Gastrocnemius medialis (tissue), 4 donors: ENCODE measurements around the gene SLC19A2.

Experiments used
- POLR2A ChIP-seq, 2 donors: fragments of 450-650 bp; IDR thresholded peaks; one replicate each; pipeline ENCODE4 v1.6.1; 2017; ENCODE audit warnings: antibody characterized with exemption in 2 of 2, mild to moderate bottlenecking in 2 of 2, moderate library complexity in 2 of 2
- TF ChIP-seq, protein P1 (sequence below), 5 experiments: fragments of 450-650 bp in 3 of 5; fragments of 200-600 bp in 2 of 5; sonication (generic) in 2 of 5; IDR thresholded peaks in 4 of 5; conservative IDR thresholded peaks in 1 of 5; 1 replicate in 4 of 5; 2 replicates in 1 of 5; pipeline ENCODE4 v1.5.1; 2016 to 2019; ENCODE audit warnings: antibody characterized with exemption in 5 of 5, mild to moderate bottlenecking in 3 of 5, moderate library complexity in 3 of 5

DNA sequence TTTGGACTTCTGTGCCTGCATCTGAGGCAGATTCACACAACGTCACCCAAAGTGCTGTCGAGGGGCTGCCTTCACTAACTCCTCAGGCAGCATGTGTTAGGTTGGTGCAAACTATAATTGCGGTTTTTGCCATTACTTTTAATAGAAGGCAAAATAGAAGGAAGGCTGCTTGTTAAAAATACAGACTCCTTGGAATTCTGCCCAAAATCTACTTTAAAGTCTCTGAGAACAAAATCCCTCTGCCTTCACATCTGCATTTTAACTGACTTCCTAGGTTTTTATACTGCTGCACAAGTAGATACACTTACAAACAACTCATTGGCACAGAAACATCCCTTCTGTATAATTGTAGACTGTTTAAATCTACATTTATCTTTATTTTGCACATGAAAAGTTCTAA is 41.3 kb upstream of the SLC19A2 start:
- TF ChIP-seq, protein P1, sequence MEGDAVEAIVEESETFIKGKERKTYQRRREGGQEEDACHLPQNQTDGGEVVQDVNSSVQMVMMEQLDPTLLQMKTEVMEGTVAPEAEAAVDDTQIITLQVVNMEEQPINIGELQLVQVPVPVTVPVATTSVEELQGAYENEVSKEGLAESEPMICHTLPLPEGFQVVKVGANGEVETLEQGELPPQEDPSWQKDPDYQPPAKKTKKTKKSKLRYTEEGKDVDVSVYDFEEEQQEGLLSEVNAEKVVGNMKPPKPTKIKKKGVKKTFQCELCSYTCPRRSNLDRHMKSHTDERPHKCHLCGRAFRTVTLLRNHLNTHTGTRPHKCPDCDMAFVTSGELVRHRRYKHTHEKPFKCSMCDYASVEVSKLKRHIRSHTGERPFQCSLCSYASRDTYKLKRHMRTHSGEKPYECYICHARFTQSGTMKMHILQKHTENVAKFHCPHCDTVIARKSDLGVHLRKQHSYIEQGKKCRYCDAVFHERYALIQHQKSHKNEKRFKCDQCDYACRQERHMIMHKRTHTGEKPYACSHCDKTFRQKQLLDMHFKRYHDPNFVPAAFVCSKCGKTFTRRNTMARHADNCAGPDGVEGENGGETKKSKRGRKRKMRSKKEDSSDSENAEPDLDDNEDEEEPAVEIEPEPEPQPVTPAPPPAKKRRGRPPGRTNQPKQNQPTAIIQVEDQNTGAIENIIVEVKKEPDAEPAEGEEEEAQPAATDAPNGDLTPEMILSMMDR (IDR thresholded peaks at IDR 0.05 in 4 of 5, conservative IDR thresholded peaks at IDR 0.05 in 1 of 5) = no peak
- no peak for TF ChIP-seq POLR2A (IDR thresholded peaks at IDR 0.05)
